B cell (primary cell): Measurements from ENCODE around the gene PARD3. TPM values are rescaled to one million over a fixed set of nuclear protein-coding genes. Genes with fewer than 3 reads are reported as not detected.

Experiments used
- ATAC-seq: fragments of 200-7000 bp; cut with Tn5 transposase; one replicate; pipeline ENCODE4 v1.10.0; 2021; ENCODE audit warnings: low read depth, mild to moderate bottlenecking, moderate number of reproducible peaks, moderate library complexity
- CTCF ChIA-PET: fragments of 350-600 bp; sonication (Branson Sonifier 250); formaldehyde crosslinking; loops from one replicate; lab custom pipeline; 2021; ENCODE audit warnings: antibody characterized with exemption, inconsistent platforms; lab: Charles Lee
- POLR2A ChIA-PET: fragments of 350-600 bp; sonication (Branson Sonifier 250); formaldehyde crosslinking; loops from one replicate; lab custom pipeline; 2021; ENCODE audit warnings: antibody characterized with exemption; lab: Charles Lee
- DNase-seq: peaks from one replicate; pipeline ENCODE4 v3.0.0; 2013
- H2AFZ ChIP-seq: 2 replicates; pipeline ENCODE4 v1.6.1; 2012; ENCODE audit warnings: mild to moderate bottlenecking, low read depth, low read length; ENCODE audit not compliant: insufficient read depth, poor library complexity, severe bottlenecking
- H3K27ac ChIP-seq, 2 donors: 1 replicate in 1 of 2; 2 replicates in 1 of 2; pipeline ENCODE4 v1.5.1; 2012 to 2013; ENCODE audit warnings: low read length in 2 of 2, mild to moderate bottlenecking in 2 of 2, moderate library complexity in 1 of 2
- H3K27me3 ChIP-seq, 4 experiments: fragments of 200-600 bp in 1 of 4; sonication (generic) in 1 of 4; replicated peaks in 1 of 4; 1 replicate in 2 of 4; 2 replicates in 2 of 4; pipeline versions ENCODE4 v1.6.1 to v1.7.0; 2013 to 2016; ENCODE audit warnings: low read length in 3 of 4, mild to moderate bottlenecking in 2 of 4, mixed read lengths in 1 of 4, moderate library complexity in 1 of 4; ENCODE audit not compliant: insufficient read depth in 4 of 4, control insufficient read depth in 3 of 4; ENCODE audit errors: control extremely low read depth in 1 of 4
- H3K36me3 ChIP-seq, 2 experiments: replicated peaks in 1 of 2; 1 replicate in 1 of 2; 2 replicates in 1 of 2; pipeline versions ENCODE4 v1.6.1 to v1.7.1; 2013; ENCODE audit warnings: low read length in 1 of 2; ENCODE audit not compliant: insufficient read depth in 2 of 2, control insufficient read depth in 1 of 2; ENCODE audit errors: control extremely low read depth in 1 of 2, extremely low read depth in 1 of 2
- H3K4me1 ChIP-seq, 2 donors: fragments of 200-600 bp in 1 of 2; sonication (generic) in 1 of 2; 1 replicate in 1 of 2; 2 replicates in 1 of 2; pipeline versions ENCODE4 v1.5.1 to v1.6.1; 2013 to 2017; ENCODE audit warnings: low read length in 2 of 2; ENCODE audit not compliant: control insufficient read depth in 2 of 2, insufficient read depth in 2 of 2
- H3K4me2 ChIP-seq: replicated peaks from 2 replicates; pipeline ENCODE3; 2012; ENCODE audit warnings: mild to moderate bottlenecking, low read depth, low read length; ENCODE audit not compliant: poor library complexity, severe bottlenecking
- H3K4me3 ChIP-seq, 5 experiments: fragments of 200-600 bp in 1 of 5; sonication (generic) in 1 of 5; 1 replicate in 3 of 5; 2 replicates in 2 of 5; pipeline versions ENCODE4 v1.5.1 to v1.7.0; 2011 to 2016; ENCODE audit warnings: low read length in 4 of 5, mild to moderate bottlenecking in 4 of 5, low read depth in 2 of 5, control low read depth in 1 of 5, moderate library complexity in 1 of 5; ENCODE audit not compliant: insufficient read depth in 1 of 5; ENCODE audit errors: control extremely low read depth in 1 of 5, extremely low read depth in 1 of 5
- H3K79me2 ChIP-seq: fragments of 200-600 bp; sonication (generic); one replicate; pipeline ENCODE4 v1.6.0; 2016; ENCODE audit warnings: low read length; ENCODE audit not compliant: control insufficient read depth, insufficient read depth
- H3K9ac ChIP-seq: fragments of 200-600 bp; sonication (generic); 2 replicates; pipeline ENCODE4 v1.6.1; 2017; ENCODE audit warnings: mild to moderate bottlenecking, low read length, moderate library complexity
- H3K9me3 ChIP-seq, 3 donors: one replicate each; pipeline versions ENCODE4 v1.6.1 to v1.7.1; 2013; ENCODE audit warnings: low read length in 2 of 3; ENCODE audit not compliant: control insufficient read depth in 2 of 3, insufficient read depth in 1 of 3; ENCODE audit errors: control extremely low read depth in 1 of 3
- H4K20me1 ChIP-seq: 2 replicates; pipeline ENCODE4 v1.6.0; 2012; ENCODE audit warnings: mild to moderate bottlenecking, low read length; ENCODE audit not compliant: insufficient read depth, control insufficient read depth, poor library complexity, severe bottlenecking
- H3K27ac Mint-ChIP-seq: one replicate; pipeline ENCODE4 v1.8.0; 2021; ENCODE audit warnings: mixed read lengths
- H3K27me3 Mint-ChIP-seq: one replicate; pipeline ENCODE4 v1.8.0; 2021; ENCODE audit warnings: mixed read lengths
- H3K4me1 Mint-ChIP-seq: one replicate; pipeline ENCODE4 v1.8.0; 2021; ENCODE audit warnings: mixed read lengths
- H3K4me3 Mint-ChIP-seq: one replicate; pipeline ENCODE4 v1.8.0; 2021; ENCODE audit warnings: mixed read lengths
- H3K9me3 Mint-ChIP-seq: one replicate; pipeline ENCODE4 v1.8.0; 2022; ENCODE audit warnings: mixed read lengths; ENCODE audit not compliant: insufficient read depth
- EZH2 ChIP-seq: IDR thresholded peaks from 2 replicates; pipeline ENCODE4 v1.6.1; 2012; ENCODE audit warnings: borderline replicate concordance, low read depth, mild to moderate bottlenecking, moderate library complexity, low read length; ENCODE audit not compliant: insufficient read depth, poor library complexity, severe bottlenecking
- WGBS: methylation state at CpG from one replicate; pipeline ENCODE4 v1.1.5; 2013; ENCODE audit warnings: missing lambda C conversion rate; ENCODE audit not compliant: insufficient coverage; 5-methylcytosine and 5-hydroxymethylcytosine counted together
- intact Hi-C: fragments of 100-400 bp; cut with micrococcal nuclease; formaldehyde crosslinking; loops from one replicate; pipeline ENCODE4 v1.10.0; 2022
- polyA plus RNA-seq: library from polyadenylated mRNA; depleted of rRNA; stranded (reverse); fragments of >200 nt; gene quantifications from 2 replicates; pipeline ENCODE4 v1.2.3, GENCODE V29; 2012
- total RNA-seq, 2 donors: library from RNA; stranded (reverse); fragments of 120-200 nt in 1 of 2; gene quantifications; 1 replicate in 1 of 2; 2 replicates in 1 of 2; pipeline versions ENCODE4 v1.2.3 to v1.2.4, GENCODE V29; 2013 to 2022
- TF ChIP-seq, protein P1 (sequence below): fragments of 200-600 bp; IDR thresholded peaks from one replicate; pipeline ENCODE4 v1.8.0; 2022; ENCODE audit warnings: antibody characterized with exemption, mild to moderate bottlenecking

PARD3 gene
- total and polyA plus RNA-seq, 2 donors (not counting 1 experiment from before 2014, with no cell fraction given): not detected

DNA sequence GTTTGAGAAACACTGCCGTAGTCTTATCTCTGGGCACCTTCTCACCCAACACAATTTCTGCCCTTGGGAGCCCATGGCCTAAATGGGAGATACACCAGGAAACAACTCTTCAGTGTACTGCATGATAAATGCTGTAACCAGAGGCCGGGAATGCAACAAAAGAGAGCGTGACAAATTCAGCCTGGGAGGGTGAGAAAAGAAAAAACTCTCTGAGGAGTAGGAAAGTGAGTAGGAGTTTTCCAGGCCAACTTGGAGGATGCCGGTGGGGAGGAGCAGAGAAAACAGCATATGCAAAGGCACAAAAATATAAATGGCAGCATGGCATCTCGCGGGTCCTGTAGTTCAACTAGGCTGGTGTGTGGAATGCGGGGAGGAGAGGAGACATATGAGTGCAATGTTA is 624.5 kb downstream of the PARD3 start:
- Histone ChIP-seq H3K79me2 (no peaks in the 10 kb centered on the region), H3K27ac (no peak overlapping the region), H4K20me1 (no peaks in the 10 kb centered on the region), H3K4me1 (no peaks in the 10 kb centered on the region), H3K9me3 (peaks cover 0 to 1% (median 0%) of the 10 kb centered on the region in 3 donors), H3K9ac (no peak overlapping the region), H3K27me3 (no peaks in the 10 kb centered on the region), H2AFZ (no peak overlapping the region), H3K36me3 (no peaks in the 10 kb centered on the region), H3K4me3 (no peak overlapping the region), H3K4me2 (no peak overlapping the region)
- intact Hi-C loops: no loop called here
- Mint-ChIP-seq H3K4me3 (no peak overlapping the region), H3K9me3 (peaks cover 3% of the 10 kb centered on the region), H3K27me3 (no peaks in the 10 kb centered on the region), H3K27ac (no peak overlapping the region), H3K4me1 (no peaks in the 10 kb centered on the region)
- WGBS: 78% methylated on average over 7 of the region's 7 CpGs
- ChIA-PET CTCF (interaction anchor here (0.8 kb wide), 1 partner anchor 42 kb away, joined by 3 read pairs; no protein-coding TSS in a partner anchor), POLR2A (no interaction called here)
- DNase-seq: no peak
- TF ChIP-seq, protein P1, sequence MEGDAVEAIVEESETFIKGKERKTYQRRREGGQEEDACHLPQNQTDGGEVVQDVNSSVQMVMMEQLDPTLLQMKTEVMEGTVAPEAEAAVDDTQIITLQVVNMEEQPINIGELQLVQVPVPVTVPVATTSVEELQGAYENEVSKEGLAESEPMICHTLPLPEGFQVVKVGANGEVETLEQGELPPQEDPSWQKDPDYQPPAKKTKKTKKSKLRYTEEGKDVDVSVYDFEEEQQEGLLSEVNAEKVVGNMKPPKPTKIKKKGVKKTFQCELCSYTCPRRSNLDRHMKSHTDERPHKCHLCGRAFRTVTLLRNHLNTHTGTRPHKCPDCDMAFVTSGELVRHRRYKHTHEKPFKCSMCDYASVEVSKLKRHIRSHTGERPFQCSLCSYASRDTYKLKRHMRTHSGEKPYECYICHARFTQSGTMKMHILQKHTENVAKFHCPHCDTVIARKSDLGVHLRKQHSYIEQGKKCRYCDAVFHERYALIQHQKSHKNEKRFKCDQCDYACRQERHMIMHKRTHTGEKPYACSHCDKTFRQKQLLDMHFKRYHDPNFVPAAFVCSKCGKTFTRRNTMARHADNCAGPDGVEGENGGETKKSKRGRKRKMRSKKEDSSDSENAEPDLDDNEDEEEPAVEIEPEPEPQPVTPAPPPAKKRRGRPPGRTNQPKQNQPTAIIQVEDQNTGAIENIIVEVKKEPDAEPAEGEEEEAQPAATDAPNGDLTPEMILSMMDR: no peak
- no peak for TF ChIP-seq EZH2
- no peak for ATAC-seq

- POLR2A ChIA-PET: no interaction called here
- peaks cover 0 to 1% (median 0%) of the 10 kb centered on the region in 3 donors for H3K9me3 ChIP-seq
- H3K4me2 ChIP-seq: no peak overlapping the region
- no peaks in the 10 kb centered on the region for H3K79me2 ChIP-seq
- H3K4me1 ChIP-seq: no peaks in the 10 kb centered on the region
- no peaks in the 10 kb centered on the region for H3K36me3 ChIP-seq
- ATAC-seq (no peak), DNase-seq (no peak)
- no peak overlapping the region for H3K4me3 Mint-ChIP-seq
- intact Hi-C loops: no loop called here
- H3K4me3 ChIP-seq: no peak overlapping the region
- H3K27ac ChIP-seq: no peak overlapping the region
- WGBS: no CpG with 5 or more reads among the region's 1 CpG
- H3K4me1 Mint-ChIP-seq: no peaks in the 10 kb centered on the region
- no peak overlapping the region for H3K9ac ChIP-seq
- TF ChIP-seq, protein P1: no peak
- no peak for TF ChIP-seq EZH2
- H3K27ac Mint-ChIP-seq: no peak overlapping the region
- H3K9me3 Mint-ChIP-seq: peaks cover 3% of the 10 kb centered on the region
- H4K20me1 ChIP-seq: no peaks in the 10 kb centered on the region
- no peaks in the 10 kb centered on the region for H3K27me3 Mint-ChIP-seq
- H3K27me3 ChIP-seq: no peaks in the 10 kb centered on the region
- CTCF ChIA-PET: no interaction called here
- H2AFZ ChIP-seq: no peak overlapping the region
Measured at GRCh38 chr10:34189830-34190229, 625.3 kb downstream of the PARD3 start.
